HL-60 (cell line): ENCODE results near the gene TTC21A.

Experiments
- DNase-seq, 2 experiments: peaks; one replicate each; pipeline ENCODE4 v3.0.0-alpha.2; 2010 to 2020; ENCODE audit warnings: low read depth in 1 of 2, low spot score in 1 of 2
- H3K27ac ChIP-seq: fragments of 250-450 bp; sonication (Bioruptor Pico); replicated peaks from 2 replicates; pipeline ENCODE4 v1.5.1; 2020; ENCODE audit warnings: mild to moderate bottlenecking, moderate library complexity
- H3K27me3 ChIP-seq: fragments of 250-450 bp; sonication (Bioruptor Pico); 2 replicates; pipeline ENCODE4 v1.5.1; 2021; ENCODE audit warnings: mild to moderate bottlenecking, moderate library complexity; ENCODE audit not compliant: insufficient read depth, poor library complexity, severe bottlenecking
- H3K4me3 ChIP-seq: replicated peaks from 2 replicates; pipeline ENCODE4 v1.5.1; 2011; ENCODE audit warnings: mild to moderate bottlenecking, control low read depth, low read length; ENCODE audit not compliant: insufficient read depth
- GABPA ChIP-seq: IDR thresholded peaks from 2 replicates; pipeline ENCODE4 v1.6.1; 2012; ENCODE audit warnings: low read depth
- POLR2AphosphoS5 ChIP-seq: IDR thresholded peaks from 2 replicates; pipeline ENCODE4 v1.6.1; 2012; ENCODE audit warnings: low read depth
- SPI1 ChIP-seq: IDR thresholded peaks from 2 replicates; pipeline ENCODE4 v1.6.1; 2012; ENCODE audit warnings: low read depth, mild to moderate bottlenecking, borderline replicate concordance
- TF ChIP-seq, protein P1 (sequence below): IDR thresholded peaks from 2 replicates; pipeline ENCODE4 v1.6.1; 2012; ENCODE audit warnings: low read depth; ENCODE audit not compliant: insufficient replicate concordance
- TF ChIP-seq, protein P2 (sequence below): IDR thresholded peaks from one replicate; pipeline ENCODE4 v1.5.1; 2011; ENCODE audit warnings: low read length, control low read depth, inconsistent platforms; ENCODE audit not compliant: insufficient read depth

Gene TTC21A

DNA sequence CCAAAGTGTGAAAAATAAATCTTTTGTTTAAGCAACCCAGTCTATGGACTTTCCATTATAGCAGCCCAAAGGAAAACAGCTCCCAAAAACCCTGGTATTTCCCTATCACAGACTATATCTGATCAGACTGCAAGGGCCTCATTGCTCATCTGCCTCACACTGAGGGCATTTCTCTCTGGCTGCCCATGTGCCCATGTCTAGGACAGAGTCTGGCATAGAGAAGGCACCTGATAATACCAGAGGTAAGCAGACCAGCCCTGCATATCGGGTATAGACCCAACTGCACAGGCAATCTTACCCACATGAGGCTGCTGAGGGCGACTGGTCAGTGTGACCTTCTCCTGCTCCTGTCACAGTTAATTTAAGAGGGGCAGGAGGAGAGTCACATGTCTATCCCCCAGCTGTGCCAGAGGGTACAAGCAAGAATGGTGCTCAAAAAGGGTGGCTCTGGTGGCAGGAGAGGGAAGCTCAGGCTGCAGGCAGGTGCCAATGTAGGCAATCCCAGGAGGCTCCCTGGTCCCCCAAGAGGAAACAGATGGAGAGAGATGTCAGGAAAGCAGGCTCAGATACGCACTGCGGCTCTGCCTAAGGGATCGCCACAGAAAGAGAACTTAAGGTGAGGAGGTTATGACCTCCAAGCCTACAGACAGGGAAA is 42.8 kb downstream of the TTC21A start:
- Histone ChIP-seq H3K4me3 (no peak overlapping the region), H3K27ac (peak overlapping the region; percentile 25), H3K27me3 (no peaks in the 10 kb centered on the region)
- peak in 1 of 2 experiments; percentile 14 for DNase-seq
- TF ChIP-seq SPI1, result no peak
- TF ChIP-seq, protein P1, sequence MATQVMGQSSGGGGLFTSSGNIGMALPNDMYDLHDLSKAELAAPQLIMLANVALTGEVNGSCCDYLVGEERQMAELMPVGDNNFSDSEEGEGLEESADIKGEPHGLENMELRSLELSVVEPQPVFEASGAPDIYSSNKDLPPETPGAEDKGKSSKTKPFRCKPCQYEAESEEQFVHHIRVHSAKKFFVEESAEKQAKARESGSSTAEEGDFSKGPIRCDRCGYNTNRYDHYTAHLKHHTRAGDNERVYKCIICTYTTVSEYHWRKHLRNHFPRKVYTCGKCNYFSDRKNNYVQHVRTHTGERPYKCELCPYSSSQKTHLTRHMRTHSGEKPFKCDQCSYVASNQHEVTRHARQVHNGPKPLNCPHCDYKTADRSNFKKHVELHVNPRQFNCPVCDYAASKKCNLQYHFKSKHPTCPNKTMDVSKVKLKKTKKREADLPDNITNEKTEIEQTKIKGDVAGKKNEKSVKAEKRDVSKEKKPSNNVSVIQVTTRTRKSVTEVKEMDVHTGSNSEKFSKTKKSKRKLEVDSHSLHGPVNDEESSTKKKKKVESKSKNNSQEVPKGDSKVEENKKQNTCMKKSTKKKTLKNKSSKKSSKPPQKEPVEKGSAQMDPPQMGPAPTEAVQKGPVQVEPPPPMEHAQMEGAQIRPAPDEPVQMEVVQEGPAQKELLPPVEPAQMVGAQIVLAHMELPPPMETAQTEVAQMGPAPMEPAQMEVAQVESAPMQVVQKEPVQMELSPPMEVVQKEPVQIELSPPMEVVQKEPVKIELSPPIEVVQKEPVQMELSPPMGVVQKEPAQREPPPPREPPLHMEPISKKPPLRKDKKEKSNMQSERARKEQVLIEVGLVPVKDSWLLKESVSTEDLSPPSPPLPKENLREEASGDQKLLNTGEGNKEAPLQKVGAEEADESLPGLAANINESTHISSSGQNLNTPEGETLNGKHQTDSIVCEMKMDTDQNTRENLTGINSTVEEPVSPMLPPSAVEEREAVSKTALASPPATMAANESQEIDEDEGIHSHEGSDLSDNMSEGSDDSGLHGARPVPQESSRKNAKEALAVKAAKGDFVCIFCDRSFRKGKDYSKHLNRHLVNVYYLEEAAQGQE, result no peak

DNA sequence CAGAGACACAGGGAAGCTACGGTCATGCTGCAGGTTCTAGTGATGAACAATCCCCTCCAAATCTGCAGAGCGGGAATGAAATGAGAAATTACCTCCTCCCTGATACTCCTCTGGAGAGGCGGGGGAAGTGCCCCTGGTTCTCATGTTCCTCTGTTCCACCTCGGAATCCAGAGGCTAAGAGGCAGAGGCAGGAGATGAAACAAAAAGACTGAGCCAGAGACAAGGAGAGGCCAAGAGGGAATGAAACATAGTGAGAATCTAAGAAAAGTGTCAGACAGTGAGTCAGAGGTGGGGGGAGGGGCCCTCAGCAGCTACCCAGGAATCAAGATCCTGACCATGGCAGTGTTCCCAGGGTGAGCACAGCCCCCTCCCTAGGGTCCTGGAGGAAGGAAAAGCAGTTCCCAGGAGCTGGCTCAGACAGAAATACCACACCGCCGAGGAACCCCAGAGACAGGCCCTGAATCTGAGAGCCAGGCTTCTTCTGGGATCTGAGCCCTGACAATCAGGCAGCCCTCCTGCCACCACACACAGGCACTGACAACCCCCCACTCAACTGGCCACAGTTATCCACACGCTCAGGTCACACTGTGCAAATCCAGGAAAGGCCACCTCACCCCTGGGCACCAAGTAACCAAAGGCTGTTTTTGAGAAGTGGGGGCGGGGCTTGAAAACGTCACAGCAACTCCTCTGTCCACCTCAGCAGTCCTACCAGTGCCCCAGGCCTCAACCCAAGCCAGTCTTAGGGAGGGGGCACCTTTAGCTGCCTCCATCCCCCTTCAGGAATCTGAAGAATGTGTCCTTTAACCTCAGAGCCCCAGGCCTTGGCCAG is 43.5 kb downstream of the TTC21A start:
- peak in 1 of 2 experiments; percentile 26 for DNase-seq
- Histone ChIP-seq H3K27me3 (no peaks in the 10 kb centered on the region), H3K4me3 (no peak overlapping the region), H3K27ac (peak overlapping the region; percentile 25)
- TF ChIP-seq GABPA, result no peak
- TF ChIP-seq, protein P1, result no peak
- TF ChIP-seq, protein P2, sequence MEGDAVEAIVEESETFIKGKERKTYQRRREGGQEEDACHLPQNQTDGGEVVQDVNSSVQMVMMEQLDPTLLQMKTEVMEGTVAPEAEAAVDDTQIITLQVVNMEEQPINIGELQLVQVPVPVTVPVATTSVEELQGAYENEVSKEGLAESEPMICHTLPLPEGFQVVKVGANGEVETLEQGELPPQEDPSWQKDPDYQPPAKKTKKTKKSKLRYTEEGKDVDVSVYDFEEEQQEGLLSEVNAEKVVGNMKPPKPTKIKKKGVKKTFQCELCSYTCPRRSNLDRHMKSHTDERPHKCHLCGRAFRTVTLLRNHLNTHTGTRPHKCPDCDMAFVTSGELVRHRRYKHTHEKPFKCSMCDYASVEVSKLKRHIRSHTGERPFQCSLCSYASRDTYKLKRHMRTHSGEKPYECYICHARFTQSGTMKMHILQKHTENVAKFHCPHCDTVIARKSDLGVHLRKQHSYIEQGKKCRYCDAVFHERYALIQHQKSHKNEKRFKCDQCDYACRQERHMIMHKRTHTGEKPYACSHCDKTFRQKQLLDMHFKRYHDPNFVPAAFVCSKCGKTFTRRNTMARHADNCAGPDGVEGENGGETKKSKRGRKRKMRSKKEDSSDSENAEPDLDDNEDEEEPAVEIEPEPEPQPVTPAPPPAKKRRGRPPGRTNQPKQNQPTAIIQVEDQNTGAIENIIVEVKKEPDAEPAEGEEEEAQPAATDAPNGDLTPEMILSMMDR, result no peak
- no peak for TF ChIP-seq POLR2AphosphoS5
- TF ChIP-seq SPI1, result no peak

DNA sequence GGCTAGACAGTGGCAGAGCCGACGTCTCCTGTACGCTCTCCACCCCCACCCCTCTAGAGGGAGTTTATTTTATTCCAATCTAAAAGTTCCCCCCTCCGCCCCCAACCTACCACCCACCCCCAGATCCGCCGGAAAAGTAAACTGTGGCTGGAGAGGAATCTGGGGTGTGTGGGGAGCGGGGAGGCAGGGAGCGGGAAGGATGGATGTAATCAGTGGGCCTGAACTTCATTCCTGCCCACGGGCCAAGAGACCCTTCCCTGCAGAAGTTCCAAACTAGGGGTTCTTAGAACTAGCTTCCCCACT is 46.4 kb downstream of the TTC21A start:
- Histone ChIP-seq H3K4me3 (peak overlapping the region; percentile 68), H3K27ac (0 out of 2 replicates have a peak overlapping the region, but pooled peaks have one; percentile 43), H3K27me3 (no peaks in the 10 kb centered on the region)
- TF ChIP-seq, protein P2, result no peak
- TF ChIP-seq GABPA, result no peak
- no peak for TF ChIP-seq SPI1
- no peak for TF ChIP-seq POLR2AphosphoS5
- TF ChIP-seq, protein P1, result no peak
- no peak for DNase-seq
